HS-27A (cell line): Measurements from ENCODE around the gene SMYD3.

Experiments used
- DNase-seq: peaks from one replicate; pipeline ENCODE4 v3.0.0-alpha.2; 2012; ENCODE audit warnings: low read depth, missing footprints

Gene SMYD3

GRCh38 chr1:246462986-246463385 is 44.1 kb downstream of the SMYD3 start:
- no peak for DNase-seq

- no peak for DNase-seq
Observed at GRCh38 chr1:246460406-246460805, 46.7 kb downstream of the SMYD3 start.

- DNase-seq = no peak
Observed at GRCh38 chr1:246459221-246459620, 47.9 kb downstream of the SMYD3 start.

GRCh38 chr1:246455476-246455875 is 51.6 kb downstream of the SMYD3 start:
- no peak for DNase-seq

GRCh38 chr1:246454655-246455054 is 52.4 kb downstream of the SMYD3 start:
- DNase-seq = no peak

GRCh38 chr1:246450611-246451251 is 56.3 kb downstream of the SMYD3 start:
- no peak for DNase-seq

GRCh38 chr1:246448373-246448772 is 58.7 kb downstream of the SMYD3 start:
- DNase-seq = no peak

- DNase-seq = no peak
Observed at GRCh38 chr1:246447501-246447900, 59.6 kb downstream of the SMYD3 start.

GRCh38 chr1:246445503-246445902 is 61.6 kb downstream of the SMYD3 start:
- DNase-seq = no peak

GRCh38 chr1:246444617-246445016 is 62.5 kb downstream of the SMYD3 start:
- DNase-seq = no peak

- no peak for DNase-seq
Observed at GRCh38 chr1:246437961-246438360, 69.1 kb downstream of the SMYD3 start.

- peak; percentile 15 for DNase-seq
Observed at GRCh38 chr1:246435421-246436041, 71.5 kb downstream of the SMYD3 start.

- no peak for DNase-seq
Observed at GRCh38 chr1:246434335-246434734, 72.7 kb downstream of the SMYD3 start.

- peak; percentile 90 for DNase-seq
Observed at GRCh38 chr1:246428542-246429308, 78.4 kb downstream of the SMYD3 start.

- no peak for DNase-seq
Observed at GRCh38 chr1:246427611-246428010, 79.5 kb downstream of the SMYD3 start.

GRCh38 chr1:246425895-246426294 is 81.2 kb downstream of the SMYD3 start:
- DNase-seq = no peak

- no peak for DNase-seq
Observed at GRCh38 chr1:246425139-246425794, 81.8 kb downstream of the SMYD3 start.

- no peak for DNase-seq
Observed at GRCh38 chr1:246420300-246420699, 86.8 kb downstream of the SMYD3 start.

GRCh38 chr1:246418565-246419312 is 88.3 kb downstream of the SMYD3 start:
- DNase-seq = no peak

- no peak for DNase-seq
Observed at GRCh38 chr1:246417813-246418564, 89.1 kb downstream of the SMYD3 start.

GRCh38 chr1:246417152-246417812 is 89.8 kb downstream of the SMYD3 start:
- no peak for DNase-seq
